ENCODE data around the gene FOXD4L6. TPM values are rescaled to one million over a fixed set of nuclear protein-coding genes. Genes with fewer than 3 reads are reported as not detected.
"Not testable (repeated sequence)": the region's sequence is repeated elsewhere in the genome, so short reads cannot be mapped to it uniquely, and the experiment has no call there.

The FOXD4L6 gene
- total RNA-seq (ENCODE audit: low replicate concordance), result not detected in 2 replicates

GRCh38 chr9:41128581-41128980 is at the start of gene FOXD4L6:
TSS of gene FOXD4L6 (minus strand) at chr9:41128681. CDS start at chr9:41128383, 298 bp downstream.
- H4K20me1 ChIP-seq (ENCODE audit: low read depth); H3K4me2 ChIP-seq; DNase-seq (ENCODE audit: low spot score); H3K36me3 Mint-ChIP-seq; H2AFZ ChIP-seq (replicated peaks); H3K4me3 Mint-ChIP-seq; H3F3A ChIP-seq (ENCODE audit: low read depth); H3K9me3 Mint-ChIP-seq; H3K79me2 ChIP-seq (ENCODE audit: low read depth); H3K4me3 ChIP-seq; H3K36me3 ChIP-seq; H3K27ac Mint-ChIP-seq; H3K9me3 ChIP-seq (ENCODE audit: low read depth); H3K4me1 Mint-ChIP-seq; H3K27me3 Mint-ChIP-seq (ENCODE audit: insufficient read depth, low read depth); H3K4me1 ChIP-seq; H3K9ac ChIP-seq; H3K27ac ChIP-seq: not testable (repeated sequence)
- H3K27me3 ChIP-seq, result peaks cover 27% of the 10 kb centered on the region

DNA sequence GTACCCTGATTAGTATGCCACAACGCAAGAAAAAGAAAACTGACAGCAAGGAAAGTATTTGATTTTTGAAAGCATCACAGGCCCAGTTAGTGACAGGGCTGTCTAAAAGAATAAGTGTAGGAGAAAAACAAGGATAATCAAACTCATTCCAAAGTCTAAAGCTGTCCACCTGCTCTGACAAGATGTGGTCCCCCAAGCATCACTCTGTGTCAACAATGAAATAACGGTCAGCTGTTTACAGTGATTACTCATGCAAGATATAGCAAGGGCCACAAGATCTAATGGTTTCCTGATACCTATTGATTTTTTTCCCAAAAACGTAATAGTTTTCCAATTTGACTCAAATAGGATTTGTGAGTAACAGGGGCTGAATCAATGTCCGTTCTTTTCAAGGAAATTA is 46.5 kb upstream of the FOXD4L6 start:
- H3K4me1 Mint-ChIP-seq; H3K27ac ChIP-seq; H3K4me2 ChIP-seq; H3K9me3 Mint-ChIP-seq; H3K36me3 ChIP-seq; H3K4me3 ChIP-seq; H4K20me1 ChIP-seq (ENCODE audit: low read depth); H3K4me3 Mint-ChIP-seq; H3K4me1 ChIP-seq; H3K79me2 ChIP-seq (ENCODE audit: low read depth); H3K27ac Mint-ChIP-seq; H3K9ac ChIP-seq; DNase-seq (ENCODE audit: low spot score); H3K9me3 ChIP-seq (ENCODE audit: low read depth); H2AFZ ChIP-seq (replicated peaks); H3K27me3 Mint-ChIP-seq (ENCODE audit: insufficient read depth, low read depth); H3K27me3 ChIP-seq; H3K36me3 Mint-ChIP-seq; H3F3A ChIP-seq (ENCODE audit: low read depth): not testable (repeated sequence)

- H4K20me1 ChIP-seq (ENCODE audit: low read depth); H3K9me3 ChIP-seq (ENCODE audit: low read depth); H3K9ac ChIP-seq; H3K4me2 ChIP-seq; H3K27me3 ChIP-seq; H3K4me3 ChIP-seq; H3K79me2 ChIP-seq (ENCODE audit: low read depth); H3K4me3 Mint-ChIP-seq; H3F3A ChIP-seq (ENCODE audit: low read depth); H3K36me3 Mint-ChIP-seq; DNase-seq (ENCODE audit: low spot score); H3K4me1 Mint-ChIP-seq; H2AFZ ChIP-seq (replicated peaks); H3K27me3 Mint-ChIP-seq (ENCODE audit: insufficient read depth, low read depth); H3K27ac ChIP-seq; H3K36me3 ChIP-seq; H3K27ac Mint-ChIP-seq; H3K9me3 Mint-ChIP-seq; H3K4me1 ChIP-seq: not testable (repeated sequence)
Measured at GRCh38 chr9:41150116-41150515, 21.6 kb upstream of the FOXD4L6 start.

DNA sequence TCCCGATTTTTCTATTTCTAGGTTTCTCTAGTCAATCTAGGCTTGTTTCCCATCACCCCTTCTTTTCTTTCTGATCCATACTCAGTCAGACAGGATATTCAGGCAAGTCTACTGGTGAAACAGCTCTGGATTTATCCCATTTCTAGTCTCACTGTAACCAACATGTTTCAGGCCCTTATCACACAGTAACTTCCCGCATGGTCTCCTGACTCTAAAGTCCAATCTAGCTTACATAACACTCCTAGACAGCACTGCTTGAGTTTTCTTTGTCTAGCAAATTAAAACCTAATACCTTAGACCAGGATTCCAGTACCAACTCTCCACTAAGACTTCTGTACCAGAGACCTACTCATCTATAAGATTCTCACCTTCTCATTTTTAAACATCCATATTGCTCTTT is 13.4 kb upstream of the FOXD4L6 start:
- H3K27me3 ChIP-seq; H3K4me2 ChIP-seq; H3K27ac ChIP-seq; H4K20me1 ChIP-seq (ENCODE audit: low read depth); H3K36me3 ChIP-seq; H3K4me1 ChIP-seq; H3K27ac Mint-ChIP-seq; H3K36me3 Mint-ChIP-seq; H3K9ac ChIP-seq; H3K9me3 ChIP-seq (ENCODE audit: low read depth); H3K27me3 Mint-ChIP-seq (ENCODE audit: insufficient read depth, low read depth); H3K79me2 ChIP-seq (ENCODE audit: low read depth); H3K4me3 Mint-ChIP-seq; H3K9me3 Mint-ChIP-seq; H3F3A ChIP-seq (ENCODE audit: low read depth); H3K4me3 ChIP-seq; H3K4me1 Mint-ChIP-seq; DNase-seq (ENCODE audit: low spot score); H2AFZ ChIP-seq (replicated peaks): not testable (repeated sequence)

- H3K27me3 ChIP-seq, result peaks cover 34% of the 10 kb centered on the region
- not testable (repeated sequence) for H3F3A ChIP-seq (ENCODE audit: low read depth); H3K4me1 ChIP-seq; H3K9me3 ChIP-seq (ENCODE audit: low read depth); H3K4me3 ChIP-seq; H3K79me2 ChIP-seq (ENCODE audit: low read depth); H2AFZ ChIP-seq (replicated peaks); H3K27ac ChIP-seq; H3K9me3 Mint-ChIP-seq; H3K27ac Mint-ChIP-seq; H4K20me1 ChIP-seq (ENCODE audit: low read depth); H3K27me3 Mint-ChIP-seq (ENCODE audit: insufficient read depth, low read depth); DNase-seq (ENCODE audit: low spot score); H3K36me3 Mint-ChIP-seq; H3K4me2 ChIP-seq; H3K4me1 Mint-ChIP-seq; H3K36me3 ChIP-seq; H3K9ac ChIP-seq
- peak overlapping the region; percentile 59 for H3K4me3 Mint-ChIP-seq
- TF ChIP-seq EZH2phosphoT487 (IDR thresholded peaks at IDR 0.05) (peak; percentile 53), EZH2 (IDR thresholded peaks at IDR 0.05) (peak; percentile 81)
Measured at GRCh38 chr9:41126746-41127446, 1.6 kb downstream of the FOXD4L6 start.

GRCh38 chr9:41125936-41126335 is 2.5 kb downstream of the FOXD4L6 start:
- H3K79me2 ChIP-seq (ENCODE audit: low read depth); H3K27me3 Mint-ChIP-seq (ENCODE audit: insufficient read depth, low read depth); H3K4me1 Mint-ChIP-seq; H3F3A ChIP-seq (ENCODE audit: low read depth); H2AFZ ChIP-seq (replicated peaks); H3K4me1 ChIP-seq; H3K4me2 ChIP-seq; H3K36me3 Mint-ChIP-seq; H3K4me3 ChIP-seq; H3K9me3 ChIP-seq (ENCODE audit: low read depth); H3K4me3 Mint-ChIP-seq; H3K27ac Mint-ChIP-seq; DNase-seq (ENCODE audit: low spot score); H3K9ac ChIP-seq; H3K36me3 ChIP-seq; H4K20me1 ChIP-seq (ENCODE audit: low read depth); H3K9me3 Mint-ChIP-seq; H3K27ac ChIP-seq: not testable (repeated sequence)
- TF ChIP-seq EZH2phosphoT487 (IDR thresholded peaks at IDR 0.05) (peak; percentile 12), EZH2 (IDR thresholded peaks at IDR 0.05) (peak; percentile 60)
- peaks cover 38% of the 10 kb centered on the region for H3K27me3 ChIP-seq

Data from neural progenitor cell (in vitro differentiated cells).